Measurements from ENCODE around the gene PTPN14. TPM values are rescaled to one million over a fixed set of nuclear protein-coding genes. Genes with fewer than 3 reads are reported as not detected.

PTPN14 gene
- total and polyA plus RNA-seq, 2 of the 8 experiments (the other 6 are each of a cell fraction or from before 2014, with no cell fraction given), result 14.4 to 93.6 TPM

- TF ChIP-seq PHF8 (conservative IDR thresholded peaks at IDR 0.05; ENCODE audit: low read depth, low read length), result no peak; the same call in 1 of the 2 replicates
- TF ChIP-seq JUND (IDR thresholded peaks at IDR 0.05; ENCODE audit: low read length), result no peak
- no peak for TF ChIP-seq CREB1 (IDR thresholded peaks at IDR 0.05)
- no peak for TF ChIP-seq SP2 (IDR thresholded peaks at IDR 0.05; ENCODE audit: low read length)
Observed at GRCh38 chr1:214550857-214551435, 456 bp downstream of the PTPN14 start (continued).
